Measurements from ENCODE around the gene SNAP23. TPM values are rescaled to one million over a fixed set of nuclear protein-coding genes. Genes with fewer than 3 reads are reported as not detected.

SNAP23 gene
- total RNA-seq, 4 donors from 2014 or later, result 19.9 to 102 (median 70.7) TPM

GRCh38 chr15:42511007-42511391 lies 15.6 kb downstream of the SNAP23 start:
- Histone ChIP-seq H3K27ac (peak overlapping the region in 1 of 4 donors; percentile 26), H3K4me1 (peaks cover 0 to 7% (median 1%) of the 10 kb centered on the region in 4 donors), H3K36me3 (peaks cover 0 to 35% (median 2%) of the 10 kb centered on the region in 4 donors), H3K9me3 (no peaks in the 10 kb centered on the region), H3K4me3 (no peak overlapping the region), H3K27me3 (no peaks in the 10 kb centered on the region)
- intact Hi-C loops (cut with DNase I; ENCODE audit: low total_unique reads) (no loop called here), in situ Hi-C loops (cut with MboI; ENCODE audit: low pct_ligation_motif_present in 1 of 4, low pct_unique_long_range_greater_than_20kb in 1 of 4, low sequenced_read_pairs in 3 of 4) (no loop called here)
- TF ChIP-seq POLR2AphosphoS5 (IDR thresholded peaks at IDR 0.05), result no peak
- TF ChIP-seq CTCF (IDR thresholded peaks at IDR 0.05), result no peak
- WGBS, 2 donors (ENCODE audit: low coverage in 1 of 2), result 56 to 81% methylated on average over 4 of the region's 4 CpGs
- no peak for DNase-seq

GRCh38 chr15:42523331-42523730 lies 27.9 kb downstream of the SNAP23 start:
- Histone ChIP-seq H3K4me1 (no peaks in the 10 kb centered on the region), H3K27me3 (no peaks in the 10 kb centered on the region), H3K36me3 (peaks cover 0 to 28% (median 10%) of the 10 kb centered on the region in 4 donors), H3K27ac (no peak overlapping the region), H3K9me3 (no peaks in the 10 kb centered on the region), H3K4me3 (no peak overlapping the region)
- WGBS, 2 donors (ENCODE audit: low coverage in 1 of 2), result 56 to 69% methylated on average over 2 of the region's 2 CpGs
- in situ Hi-C loops (cut with MboI; ENCODE audit: low pct_ligation_motif_present in 1 of 4, low pct_unique_long_range_greater_than_20kb in 1 of 4, low sequenced_read_pairs in 3 of 4), result loop anchor here in 1 of 4 donors (10.0 kb wide), 1 partner anchor 111 kb away; no protein-coding TSS in a partner anchor
- intact Hi-C loops (cut with DNase I; ENCODE audit: low total_unique reads), result no loop called here
- no peak for DNase-seq
- TF ChIP-seq CTCF (IDR thresholded peaks at IDR 0.05) (no peak), EP300 (IDR thresholded peaks at IDR 0.05; ENCODE audit: low read depth) (no peak), POLR2A (IDR thresholded peaks at IDR 0.05) (no peak), POLR2AphosphoS5 (IDR thresholded peaks at IDR 0.05) (no peak)

GRCh38 chr15:42528970-42529369 lies 33.5 kb downstream of the SNAP23 start:
- H3K36me3 ChIP-seq, result peaks cover 0 to 44% (median 14%) of the 10 kb centered on the region in 4 donors

GRCh38 chr15:42533246-42533645 lies 37.8 kb downstream of the SNAP23 start:
- no peaks in the 10 kb centered on the region for H3K27me3 ChIP-seq
- H3K27ac ChIP-seq, result no peak overlapping the region
- no peak for TF ChIP-seq EP300 (IDR thresholded peaks at IDR 0.05; ENCODE audit: low read depth)
- no peak for TF ChIP-seq POLR2A (IDR thresholded peaks at IDR 0.05)
- TF ChIP-seq CTCF (IDR thresholded peaks at IDR 0.05), result no peak
- TF ChIP-seq POLR2AphosphoS5 (IDR thresholded peaks at IDR 0.05), result no peak
- 73 to 92% methylated on average over 1 of the region's 1 CpG for WGBS, 2 donors (ENCODE audit: low coverage in 1 of 2)
- intact Hi-C loops (cut with DNase I; ENCODE audit: low total_unique reads) (no loop called here), in situ Hi-C loops (cut with MboI; ENCODE audit: low pct_ligation_motif_present in 1 of 4, low pct_unique_long_range_greater_than_20kb in 1 of 4, low sequenced_read_pairs in 3 of 4) (loop anchor here in 1 of 4 donors (25.0 kb wide), 1 partner anchor 104 kb away; no protein-coding TSS in a partner anchor)
- DNase-seq, result no peak
- H3K4me1 ChIP-seq, result no peaks in the 10 kb centered on the region
- H3K9me3 ChIP-seq, result no peaks in the 10 kb centered on the region
- peaks cover 0 to 42% (median 11%) of the 10 kb centered on the region in 4 donors for H3K36me3 ChIP-seq
- H3K4me3 ChIP-seq, result no peak overlapping the region

More at GRCh38 chr15:42528970-42529369, 33.5 kb downstream of the SNAP23 start:
- Histone ChIP-seq H3K4me1 (no peaks in the 10 kb centered on the region), H3K27ac (no peak overlapping the region), H3K9me3 (no peaks in the 10 kb centered on the region), H3K27me3 (no peaks in the 10 kb centered on the region), H3K4me3 (no peak overlapping the region)
- in situ Hi-C loops (cut with MboI; ENCODE audit: low pct_ligation_motif_present in 1 of 4, low pct_unique_long_range_greater_than_20kb in 1 of 4, low sequenced_read_pairs in 3 of 4) (loop anchor here in 2 of 4 donors (10.0 to 25.0 kb wide), 2 partner anchors 106 to 108 kb away; no protein-coding TSS in a partner anchor), intact Hi-C loops (cut with DNase I; ENCODE audit: low total_unique reads) (no loop called here)
- DNase-seq, result no peak
- 71 to 87% methylated on average over 2 to 3 of the region's 3 CpGs for WGBS, 2 donors (ENCODE audit: low coverage in 1 of 2)
- TF ChIP-seq CTCF (IDR thresholded peaks at IDR 0.05), result no peak
- TF ChIP-seq EP300 (IDR thresholded peaks at IDR 0.05; ENCODE audit: low read depth), result no peak

Data from transverse colon (tissue), 4 donors.